GM12872 (cell line): ENCODE data around the gene DNTTIP2.

ENCODE experiments used
- TF ChIP-seq, protein P1 (sequence below): IDR thresholded peaks from 3 replicates; pipeline ENCODE4 v1.5.1; 2011; ENCODE audit warnings: low read depth, mild to moderate bottlenecking, low read length, moderate library complexity; ENCODE audit not compliant: insufficient read depth

DNTTIP2 gene

DNA sequence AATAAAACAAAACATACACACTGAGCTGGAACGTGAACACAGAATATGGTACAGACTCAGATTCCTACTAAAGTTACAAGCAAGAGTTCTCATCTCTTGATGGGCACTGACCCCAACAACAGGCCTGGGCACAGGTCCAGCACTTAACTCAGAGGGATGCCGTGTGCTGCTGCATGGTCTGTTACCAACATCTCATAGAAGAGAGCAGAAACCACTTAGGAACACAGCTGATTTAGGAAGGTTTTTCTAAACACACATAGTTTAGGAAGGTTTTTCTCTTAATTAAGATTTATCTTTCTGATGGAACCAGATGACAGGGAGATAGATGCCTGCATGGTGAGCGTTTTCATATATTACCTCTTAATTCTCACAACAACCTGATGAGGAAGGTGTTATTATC, 28.7 kb upstream of the DNTTIP2 start:
- TF ChIP-seq, protein P1, sequence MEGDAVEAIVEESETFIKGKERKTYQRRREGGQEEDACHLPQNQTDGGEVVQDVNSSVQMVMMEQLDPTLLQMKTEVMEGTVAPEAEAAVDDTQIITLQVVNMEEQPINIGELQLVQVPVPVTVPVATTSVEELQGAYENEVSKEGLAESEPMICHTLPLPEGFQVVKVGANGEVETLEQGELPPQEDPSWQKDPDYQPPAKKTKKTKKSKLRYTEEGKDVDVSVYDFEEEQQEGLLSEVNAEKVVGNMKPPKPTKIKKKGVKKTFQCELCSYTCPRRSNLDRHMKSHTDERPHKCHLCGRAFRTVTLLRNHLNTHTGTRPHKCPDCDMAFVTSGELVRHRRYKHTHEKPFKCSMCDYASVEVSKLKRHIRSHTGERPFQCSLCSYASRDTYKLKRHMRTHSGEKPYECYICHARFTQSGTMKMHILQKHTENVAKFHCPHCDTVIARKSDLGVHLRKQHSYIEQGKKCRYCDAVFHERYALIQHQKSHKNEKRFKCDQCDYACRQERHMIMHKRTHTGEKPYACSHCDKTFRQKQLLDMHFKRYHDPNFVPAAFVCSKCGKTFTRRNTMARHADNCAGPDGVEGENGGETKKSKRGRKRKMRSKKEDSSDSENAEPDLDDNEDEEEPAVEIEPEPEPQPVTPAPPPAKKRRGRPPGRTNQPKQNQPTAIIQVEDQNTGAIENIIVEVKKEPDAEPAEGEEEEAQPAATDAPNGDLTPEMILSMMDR = no peak

DNA sequence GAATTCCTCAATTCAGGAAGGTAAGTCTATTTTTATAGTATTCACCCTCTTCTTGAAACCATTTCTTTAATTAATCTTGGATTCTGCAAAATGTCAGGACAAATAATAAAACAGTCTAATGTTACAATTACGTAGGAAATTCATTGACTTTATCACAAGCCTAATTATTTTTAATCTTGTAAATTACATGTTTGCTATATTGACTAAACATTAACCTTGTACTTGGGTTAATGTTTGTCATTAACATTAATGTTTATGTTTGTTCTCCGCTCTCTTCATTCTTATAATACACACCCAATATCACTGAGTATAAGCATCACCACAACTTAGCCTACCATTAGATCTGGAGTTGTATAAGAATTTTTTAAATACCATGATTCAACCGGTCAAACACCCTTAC, 27.5 kb upstream of the DNTTIP2 start:
- TF ChIP-seq, protein P1 = no peak

DNA sequence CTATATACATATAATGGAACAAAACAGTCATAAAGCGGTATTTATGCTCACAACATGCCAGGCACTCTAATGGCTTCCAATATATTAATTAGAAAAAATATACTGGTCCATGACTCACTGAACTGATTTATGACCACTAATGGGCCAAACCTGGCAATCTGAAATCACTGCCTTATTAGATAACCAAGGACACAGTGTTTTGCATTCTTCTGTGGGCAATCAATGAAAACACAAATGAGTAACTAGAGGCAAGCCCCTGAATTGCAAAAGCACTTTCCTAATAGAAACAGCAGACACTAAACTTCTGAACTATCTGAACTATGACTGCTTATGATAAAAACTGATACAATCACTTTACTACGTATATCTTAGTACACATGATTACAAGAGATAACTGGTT, 26.7 kb upstream of the DNTTIP2 start:
- TF ChIP-seq, protein P1 = no peak

DNA sequence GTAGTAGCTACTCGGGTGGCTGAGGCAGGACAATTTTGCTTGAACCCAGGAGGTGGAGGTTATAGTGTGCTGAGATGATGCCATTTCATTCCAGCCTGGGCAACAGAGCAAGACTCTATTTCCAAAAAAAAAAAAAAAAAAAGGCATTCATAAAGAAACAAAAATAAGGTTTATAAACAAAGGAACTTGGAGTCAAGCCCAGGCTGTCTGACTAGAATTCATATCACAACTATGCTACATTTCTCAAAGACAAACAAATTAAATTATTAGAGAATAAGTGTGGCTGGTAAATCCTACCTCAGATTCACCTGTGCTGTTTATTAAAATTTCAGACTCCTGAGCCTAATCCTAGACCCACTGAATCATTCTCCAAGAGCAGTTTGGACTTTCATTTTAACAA, 26.0 kb upstream of the DNTTIP2 start:
- TF ChIP-seq, protein P1 = no peak

DNA sequence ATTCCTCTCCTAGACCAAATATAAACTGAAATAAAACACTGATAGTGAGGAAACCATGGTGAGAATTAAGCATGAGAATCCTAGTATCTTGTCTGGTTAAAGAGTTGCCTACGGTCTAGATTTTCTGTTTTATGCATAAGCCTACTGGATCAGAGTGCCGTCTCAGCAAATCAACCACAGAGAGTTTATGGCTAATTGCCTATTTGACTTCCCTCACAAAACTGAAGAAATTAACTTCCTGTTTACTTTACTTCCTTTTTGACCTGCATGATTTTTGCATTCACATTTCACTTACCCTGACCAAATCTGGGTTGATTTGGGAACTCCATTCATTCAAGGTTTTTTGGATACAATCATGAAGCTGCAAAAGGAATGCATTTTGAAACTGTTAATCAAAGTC, 25.2 kb upstream of the DNTTIP2 start:
- TF ChIP-seq, protein P1 = no peak

DNA sequence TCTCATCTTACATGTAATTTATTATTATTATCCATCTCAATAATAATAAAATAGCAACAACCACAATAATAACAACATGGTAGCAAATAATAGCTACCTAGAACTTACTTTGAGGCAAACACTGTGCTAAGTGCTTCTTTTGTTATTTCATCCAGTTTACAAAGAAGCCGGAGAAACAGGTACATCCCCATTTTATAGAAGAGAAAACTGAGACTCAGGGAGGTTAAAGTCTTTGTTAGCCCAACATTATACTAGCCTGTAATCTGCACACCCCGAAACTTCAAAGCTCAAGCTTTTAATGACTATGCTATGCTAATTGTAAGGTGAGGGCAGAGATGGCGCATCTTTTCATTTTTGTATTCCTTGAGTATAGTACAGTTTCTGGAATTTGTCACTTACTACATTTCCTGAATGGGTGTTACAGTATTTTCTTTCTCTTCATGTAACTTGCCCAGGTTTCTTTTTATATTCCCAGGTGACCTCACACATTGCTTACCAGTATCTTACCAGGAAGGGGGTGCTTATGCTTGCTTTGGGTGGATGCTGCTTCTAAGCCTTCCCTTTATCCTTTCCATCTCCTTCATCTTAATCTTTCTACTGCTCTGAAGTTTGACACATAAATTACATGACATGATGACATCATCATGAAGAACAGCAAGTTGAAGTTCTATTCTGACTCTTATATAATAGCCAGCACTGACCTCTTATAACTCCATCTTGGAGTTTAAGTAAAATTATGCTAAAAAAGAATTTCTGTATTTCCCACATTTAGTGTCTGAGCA, 21.9 kb upstream of the DNTTIP2 start:
- TF ChIP-seq, protein P1 = no peak

DNA sequence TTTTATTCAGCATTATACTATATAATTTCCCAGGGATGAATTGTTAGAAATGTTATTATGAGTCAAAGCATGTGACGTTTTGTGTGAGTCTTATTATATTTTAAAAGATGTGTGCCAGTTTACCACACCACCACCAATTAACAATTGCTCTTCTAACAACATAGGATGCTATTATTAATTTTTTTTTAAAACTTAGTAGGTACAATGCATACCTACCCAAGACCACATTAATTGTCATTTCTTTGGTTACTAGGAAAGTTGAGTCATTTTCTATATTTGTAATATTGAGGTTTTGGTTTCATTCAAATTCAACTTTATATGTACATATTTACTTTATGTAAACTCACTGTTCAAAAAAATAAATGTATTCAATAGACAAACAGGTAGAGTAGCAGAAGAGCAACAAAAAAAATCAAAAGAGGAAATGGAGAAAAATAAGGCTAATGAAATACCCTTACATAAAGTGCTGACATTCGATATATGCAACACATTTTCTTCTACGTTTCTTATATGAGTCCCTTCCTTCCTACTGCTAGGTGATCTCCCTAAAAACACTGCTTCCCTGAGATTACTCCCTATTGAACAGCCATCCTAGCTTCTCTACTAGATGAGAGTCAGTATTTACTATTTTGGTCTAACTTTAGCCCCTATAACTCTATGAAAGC, 20.7 kb upstream of the DNTTIP2 start:
- TF ChIP-seq, protein P1 = no peak
